Body of pancreas (tissue), 4 donors: Measurements from ENCODE around the gene FADS1.
A peak's percentile ranks its signal among the peaks of the same experiment; 100 is the strongest.

Experiments used
- POLR2A ChIP-seq, 3 donors: fragments of 450-650 bp; IDR thresholded peaks; one replicate each; pipeline ENCODE4 v1.6.1; 2016; ENCODE audit warnings: antibody characterized with exemption in 3 of 3, mild to moderate bottlenecking in 2 of 3
- TF ChIP-seq, protein P1 (sequence below), 7 experiments: fragments of 450-650 bp in 4 of 7; fragments of 200-600 bp in 3 of 7; sonication (generic) in 3 of 7; IDR thresholded peaks; one replicate each; pipeline ENCODE4 v1.5.1; 2016 to 2019; ENCODE audit warnings: antibody characterized with exemption in 7 of 7

DNA sequence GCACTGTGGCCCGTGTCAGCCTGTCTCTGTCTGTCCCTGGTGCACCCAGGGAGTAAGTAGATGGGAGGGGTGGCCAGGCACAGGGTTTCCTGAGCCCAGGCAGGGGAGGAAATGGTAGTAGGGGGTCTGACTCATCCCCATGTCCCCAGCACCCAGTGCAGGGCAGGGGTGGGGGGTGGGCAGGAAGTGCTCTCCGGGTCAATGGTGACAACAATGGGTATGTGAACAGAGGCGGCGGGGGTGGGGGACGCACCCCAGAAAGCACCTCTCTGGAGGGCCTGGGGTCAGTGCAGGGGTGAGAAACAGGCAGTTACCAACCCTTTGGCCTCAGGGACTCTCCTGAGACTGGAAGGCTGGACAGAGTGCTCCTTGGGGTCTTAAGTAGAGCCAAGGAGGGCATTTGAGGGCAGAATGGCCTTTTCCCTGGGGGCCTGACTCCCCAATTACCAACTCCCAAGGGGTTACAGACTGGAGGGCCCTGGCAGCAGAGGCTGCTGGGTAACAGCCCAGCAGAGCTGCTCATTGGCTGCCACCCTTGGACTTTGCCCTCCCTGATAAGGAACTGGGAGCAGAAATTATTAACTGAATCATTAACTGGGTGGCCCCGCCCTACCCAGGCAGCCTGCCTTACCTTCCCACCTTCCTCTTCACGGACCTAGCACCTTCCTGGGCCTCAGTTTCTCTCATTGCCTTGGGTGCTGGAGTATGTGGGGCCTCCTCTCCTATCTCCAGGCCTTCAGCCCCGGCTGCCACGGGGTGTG, 60.2 kb downstream of the FADS1 start:
- TF ChIP-seq, protein P1, sequence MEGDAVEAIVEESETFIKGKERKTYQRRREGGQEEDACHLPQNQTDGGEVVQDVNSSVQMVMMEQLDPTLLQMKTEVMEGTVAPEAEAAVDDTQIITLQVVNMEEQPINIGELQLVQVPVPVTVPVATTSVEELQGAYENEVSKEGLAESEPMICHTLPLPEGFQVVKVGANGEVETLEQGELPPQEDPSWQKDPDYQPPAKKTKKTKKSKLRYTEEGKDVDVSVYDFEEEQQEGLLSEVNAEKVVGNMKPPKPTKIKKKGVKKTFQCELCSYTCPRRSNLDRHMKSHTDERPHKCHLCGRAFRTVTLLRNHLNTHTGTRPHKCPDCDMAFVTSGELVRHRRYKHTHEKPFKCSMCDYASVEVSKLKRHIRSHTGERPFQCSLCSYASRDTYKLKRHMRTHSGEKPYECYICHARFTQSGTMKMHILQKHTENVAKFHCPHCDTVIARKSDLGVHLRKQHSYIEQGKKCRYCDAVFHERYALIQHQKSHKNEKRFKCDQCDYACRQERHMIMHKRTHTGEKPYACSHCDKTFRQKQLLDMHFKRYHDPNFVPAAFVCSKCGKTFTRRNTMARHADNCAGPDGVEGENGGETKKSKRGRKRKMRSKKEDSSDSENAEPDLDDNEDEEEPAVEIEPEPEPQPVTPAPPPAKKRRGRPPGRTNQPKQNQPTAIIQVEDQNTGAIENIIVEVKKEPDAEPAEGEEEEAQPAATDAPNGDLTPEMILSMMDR (IDR thresholded peaks at IDR 0.05), result peak in 1 of 7 experiments; percentile 5
- peak in 2 of 3 donors; percentile 27 to 62 for TF ChIP-seq POLR2A (IDR thresholded peaks at IDR 0.05)
